Cardiac fibroblast (primary cell): Measurements from ENCODE around the gene MSANTD7.
"Not testable (repeated sequence)": the region's sequence is repeated elsewhere in the genome, so short reads cannot be mapped to it uniquely, and the experiment has no call there.

ENCODE experiments used
- DNase-seq, 2 donors: peaks; one replicate each; pipeline versions ENCODE4 v3.0.0 to v3.0.0-alpha.2; 2010; ENCODE audit warnings: low read depth in 2 of 2
- H3K4me3 ChIP-seq, 2 donors: replicated peaks in 1 of 2; 1 replicate in 1 of 2; 2 replicates in 1 of 2; pipeline ENCODE4 v1.5.1; 2011; ENCODE audit warnings: low read depth in 2 of 2, low read length in 2 of 2, mild to moderate bottlenecking in 2 of 2, moderate library complexity in 1 of 2
- TF ChIP-seq, protein P1 (sequence below): IDR thresholded peaks from one replicate; pipeline ENCODE4 v1.5.1; 2011; ENCODE audit warnings: low read depth, mild to moderate bottlenecking, low read length, inconsistent platforms

MSANTD7 gene

DNA sequence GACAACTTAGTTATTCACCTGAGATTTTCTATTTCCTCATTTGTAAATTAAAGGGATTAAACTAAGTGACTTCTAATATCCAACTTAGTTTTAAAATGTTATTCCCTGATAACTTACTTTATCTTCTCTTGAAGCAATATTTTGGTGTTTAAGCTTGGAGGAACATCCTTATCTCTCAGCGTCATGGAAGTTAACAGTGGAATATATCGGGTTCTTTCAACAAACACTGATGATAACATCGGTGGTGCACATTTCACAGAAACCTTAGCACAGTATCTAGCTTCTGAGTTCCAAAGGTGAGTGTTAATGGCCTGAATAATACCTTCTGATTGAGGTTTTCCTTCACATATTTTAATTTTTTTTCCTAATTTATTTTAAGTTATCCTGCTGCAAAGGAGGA, 14.1 kb downstream of the MSANTD7 start:
- DNase-seq: no peak
- TF ChIP-seq, protein P1, sequence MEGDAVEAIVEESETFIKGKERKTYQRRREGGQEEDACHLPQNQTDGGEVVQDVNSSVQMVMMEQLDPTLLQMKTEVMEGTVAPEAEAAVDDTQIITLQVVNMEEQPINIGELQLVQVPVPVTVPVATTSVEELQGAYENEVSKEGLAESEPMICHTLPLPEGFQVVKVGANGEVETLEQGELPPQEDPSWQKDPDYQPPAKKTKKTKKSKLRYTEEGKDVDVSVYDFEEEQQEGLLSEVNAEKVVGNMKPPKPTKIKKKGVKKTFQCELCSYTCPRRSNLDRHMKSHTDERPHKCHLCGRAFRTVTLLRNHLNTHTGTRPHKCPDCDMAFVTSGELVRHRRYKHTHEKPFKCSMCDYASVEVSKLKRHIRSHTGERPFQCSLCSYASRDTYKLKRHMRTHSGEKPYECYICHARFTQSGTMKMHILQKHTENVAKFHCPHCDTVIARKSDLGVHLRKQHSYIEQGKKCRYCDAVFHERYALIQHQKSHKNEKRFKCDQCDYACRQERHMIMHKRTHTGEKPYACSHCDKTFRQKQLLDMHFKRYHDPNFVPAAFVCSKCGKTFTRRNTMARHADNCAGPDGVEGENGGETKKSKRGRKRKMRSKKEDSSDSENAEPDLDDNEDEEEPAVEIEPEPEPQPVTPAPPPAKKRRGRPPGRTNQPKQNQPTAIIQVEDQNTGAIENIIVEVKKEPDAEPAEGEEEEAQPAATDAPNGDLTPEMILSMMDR: no peak
- no peak overlapping the region for H3K4me3 ChIP-seq

- no peak for DNase-seq
- TF ChIP-seq, protein P1: no peak
- no peak overlapping the region for H3K4me3 ChIP-seq
Measured at GRCh38 chr10:14855453-14855852, 17.3 kb downstream of the MSANTD7 start.

DNA sequence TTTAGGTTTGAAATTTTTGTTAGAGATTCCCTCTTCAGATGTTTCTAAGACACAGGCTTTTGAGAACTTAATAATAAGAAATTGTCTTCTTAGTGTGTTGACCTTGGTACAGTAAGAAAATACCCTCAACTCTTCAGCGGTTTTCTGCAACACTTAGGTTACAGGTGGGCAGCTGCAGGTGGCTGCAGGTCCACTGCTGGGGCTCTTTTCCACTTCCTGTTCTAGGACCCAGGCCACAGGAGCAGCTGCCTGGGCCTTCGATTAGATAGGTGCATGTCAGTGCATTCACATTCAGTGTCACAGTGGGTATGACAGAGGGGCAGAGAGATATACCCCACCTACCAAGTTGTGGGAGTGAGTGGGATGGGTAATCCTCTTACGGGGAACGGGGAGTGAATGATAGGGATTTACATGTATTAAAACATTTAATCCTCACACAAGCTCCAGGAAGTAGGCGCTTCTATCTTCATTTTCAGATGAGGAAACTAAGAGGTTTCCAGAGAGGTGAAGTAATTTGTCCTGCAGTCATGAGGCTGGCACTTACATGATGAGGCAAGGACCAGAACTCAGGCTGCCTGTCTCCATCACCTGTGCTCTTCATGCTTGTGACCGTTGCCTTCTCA, 20.3 kb downstream of the MSANTD7 start:
- no peak for DNase-seq
- no peak overlapping the region for H3K4me3 ChIP-seq
- TF ChIP-seq, protein P1: no peak

- DNase-seq: no peak
- H3K4me3 ChIP-seq: no peak overlapping the region
- TF ChIP-seq, protein P1: no peak
Measured at GRCh38 chr10:14859043-14859442, 20.9 kb downstream of the MSANTD7 start.

GRCh38 chr10:14859775-14860174, 21.7 kb downstream of the MSANTD7 start:
- TF ChIP-seq, protein P1: no peak
- H3K4me3 ChIP-seq: no peak overlapping the region
- DNase-seq: no peak

GRCh38 chr10:14860791-14861190, 22.7 kb downstream of the MSANTD7 start:
- no peak for DNase-seq
- TF ChIP-seq, protein P1: no peak
- H3K4me3 ChIP-seq: no peak overlapping the region

GRCh38 chr10:14864466-14864865, 26.4 kb downstream of the MSANTD7 start:
- DNase-seq, H3K4me3 ChIP-seq: not testable (repeated sequence)

DNA sequence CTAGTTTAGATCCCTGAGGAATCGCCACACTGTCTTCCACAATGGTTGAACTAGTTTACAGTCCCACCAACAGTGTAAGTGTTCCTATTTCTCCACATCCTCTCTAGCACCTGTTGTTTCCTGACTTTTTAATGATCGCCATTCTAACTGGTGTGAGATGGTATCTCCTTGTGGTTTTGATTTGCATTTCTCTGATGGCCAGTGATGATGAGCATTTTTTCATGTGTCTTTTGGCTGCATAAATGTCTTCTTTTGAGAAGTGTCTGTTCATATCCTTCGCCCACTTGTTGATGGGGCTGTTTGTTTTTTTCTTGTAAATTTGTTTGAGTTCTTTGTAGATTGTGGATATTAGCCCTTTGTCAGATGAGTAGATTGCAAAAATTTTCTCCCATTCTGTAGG, 26.8 kb downstream of the MSANTD7 start:
- DNase-seq: not testable (repeated sequence)

More for the DNA sequence above, 26.8 kb downstream of the MSANTD7 start:
- H3K4me3 ChIP-seq: not testable (repeated sequence)
